GM19099 (cell line): ENCODE results near the gene MBD1.

Experiments
- POLR2A ChIP-seq: IDR thresholded peaks from 3 replicates; pipeline ENCODE4 v1.6.1; 2011; ENCODE audit warnings: low read depth; ENCODE audit not compliant: insufficient read length; ENCODE audit errors: extremely low read depth

Gene MBD1

DNA sequence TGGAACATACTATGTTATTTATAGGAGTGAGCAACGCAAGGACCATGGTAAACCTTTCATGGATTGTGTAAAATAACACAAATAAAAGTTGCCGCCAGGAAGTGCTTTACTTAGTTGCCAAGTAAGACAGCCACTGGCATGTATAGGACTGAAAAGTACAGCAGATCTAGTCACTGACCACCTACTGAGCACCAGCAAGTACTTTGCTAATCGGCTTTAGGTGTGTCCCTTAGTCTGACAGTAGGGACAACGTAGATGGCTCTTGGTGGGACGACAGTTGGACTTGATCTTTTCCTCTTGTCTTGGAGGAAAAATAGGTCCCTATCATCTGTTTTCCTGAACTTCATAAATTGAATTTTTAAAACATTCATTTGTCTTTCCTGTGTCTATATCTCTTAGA, 19.8 kb upstream of the MBD1 start:
- no peak for TF ChIP-seq POLR2A

DNA sequence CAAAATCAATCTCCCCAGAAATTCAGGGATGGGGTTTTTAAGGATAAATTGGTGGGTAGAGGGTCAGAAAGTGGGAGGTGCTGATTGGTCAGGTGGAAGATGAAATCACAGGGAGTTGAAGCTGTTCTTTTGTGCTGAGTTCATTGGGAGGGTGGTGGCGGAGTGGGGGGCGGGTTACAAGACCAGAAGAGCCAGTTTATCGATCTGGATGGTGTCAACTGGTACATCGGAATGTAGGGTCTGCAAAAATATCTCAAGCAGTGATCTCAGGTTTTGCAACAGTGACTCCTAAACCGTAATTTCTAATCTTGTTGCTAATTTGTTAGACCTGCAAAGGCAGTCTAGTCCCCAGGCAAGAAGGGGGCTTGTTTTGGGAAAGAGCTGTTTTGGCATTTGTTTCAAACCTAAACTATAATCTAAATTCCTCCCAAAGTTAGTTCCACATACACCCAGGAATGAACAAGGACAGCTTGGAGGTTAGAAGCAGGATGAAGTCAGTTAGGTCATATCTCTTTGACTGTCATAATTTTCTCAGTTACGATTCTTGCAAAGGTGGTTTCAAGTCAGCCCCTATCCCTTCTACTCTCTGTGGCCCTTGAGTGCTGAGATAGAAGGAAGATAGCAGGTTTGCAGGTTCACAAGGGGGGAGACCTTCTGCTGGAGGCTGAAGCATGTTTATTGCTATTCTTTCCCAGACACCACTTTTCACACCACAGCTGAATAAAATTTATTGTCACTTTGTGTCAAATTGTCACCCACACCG, 18.5 kb upstream of the MBD1 start:
- TF ChIP-seq POLR2A = no peak

DNA sequence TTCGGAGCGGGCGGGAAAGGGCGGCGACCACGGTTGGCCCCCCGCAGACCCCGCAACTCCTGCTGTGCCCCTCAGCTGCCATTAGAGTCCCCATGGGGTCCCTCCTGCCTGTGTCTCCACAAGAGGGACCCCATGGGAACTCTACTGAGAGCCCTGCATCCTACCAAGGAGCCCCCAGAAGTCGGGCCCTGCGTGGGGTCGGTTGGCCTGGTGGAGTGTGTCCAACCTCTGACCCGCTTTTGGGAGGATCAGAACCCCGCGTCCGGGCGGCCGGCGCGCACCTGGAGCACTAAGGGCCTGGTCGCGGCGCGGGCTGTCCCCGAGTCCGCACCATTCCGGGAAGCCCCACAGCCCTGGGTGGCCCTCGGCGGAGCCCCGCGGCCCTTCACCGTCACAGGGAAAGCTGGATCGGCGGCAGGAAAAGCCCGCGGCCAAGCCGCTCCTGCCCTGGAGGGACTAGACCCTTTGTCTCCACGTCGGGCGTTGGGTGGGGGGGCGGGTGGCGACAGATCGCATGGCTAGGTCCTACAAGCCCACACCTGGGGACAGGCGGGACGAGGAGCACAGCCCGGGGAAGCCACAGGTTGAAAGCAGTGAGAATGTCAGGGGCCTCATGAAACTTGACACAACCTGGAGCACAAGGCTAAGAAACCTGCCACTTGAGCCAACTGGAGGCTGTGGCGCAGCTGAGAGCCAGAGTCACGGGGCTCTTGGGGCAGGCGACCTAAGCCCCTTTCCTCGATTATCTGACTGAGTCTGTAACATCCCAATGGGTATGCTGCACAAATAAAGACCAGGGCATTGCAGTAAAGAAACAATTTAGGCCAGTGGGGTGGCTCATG, 17.3 kb upstream of the MBD1 start:
- no peak for TF ChIP-seq POLR2A

DNA sequence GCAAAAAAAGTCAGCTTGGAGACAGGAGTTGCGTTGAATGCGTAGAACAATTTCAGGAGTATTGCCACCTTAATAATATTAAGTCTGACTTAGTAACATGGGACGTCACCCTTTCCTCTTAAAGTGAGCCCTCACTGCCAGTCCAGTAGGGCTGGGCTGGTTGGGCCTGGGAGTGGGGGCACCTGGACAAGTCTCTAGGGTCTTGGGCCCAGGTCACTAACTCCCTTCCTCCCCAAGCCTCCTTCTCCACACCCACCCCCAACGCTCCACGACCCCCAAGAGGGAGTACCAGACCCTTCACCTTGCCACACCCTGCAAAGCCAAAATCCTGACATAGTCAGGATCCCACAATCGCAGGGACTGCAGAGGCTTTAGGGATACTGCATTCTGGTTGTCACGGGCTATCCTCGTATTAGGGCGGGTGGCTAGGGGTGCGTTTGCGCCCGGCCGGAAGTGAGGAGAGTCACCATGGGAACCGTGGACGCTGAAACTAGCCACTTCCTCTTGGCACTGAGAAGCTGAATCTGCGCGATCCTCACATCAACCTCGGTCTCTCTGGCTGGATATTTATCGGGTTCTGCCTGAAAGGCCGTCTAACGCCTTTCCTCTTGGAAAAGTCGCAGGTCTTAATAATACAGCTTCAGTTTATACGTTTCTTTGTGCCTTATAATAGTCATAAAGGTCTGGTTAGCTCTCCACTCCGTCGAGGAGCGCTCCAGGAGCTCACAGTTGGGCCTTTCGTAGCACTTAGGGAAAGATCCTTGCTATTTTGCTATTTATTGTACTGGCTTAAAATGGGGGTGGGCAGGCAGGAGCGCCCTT, 16.5 kb upstream of the MBD1 start:
- TF ChIP-seq POLR2A = no peak

DNA sequence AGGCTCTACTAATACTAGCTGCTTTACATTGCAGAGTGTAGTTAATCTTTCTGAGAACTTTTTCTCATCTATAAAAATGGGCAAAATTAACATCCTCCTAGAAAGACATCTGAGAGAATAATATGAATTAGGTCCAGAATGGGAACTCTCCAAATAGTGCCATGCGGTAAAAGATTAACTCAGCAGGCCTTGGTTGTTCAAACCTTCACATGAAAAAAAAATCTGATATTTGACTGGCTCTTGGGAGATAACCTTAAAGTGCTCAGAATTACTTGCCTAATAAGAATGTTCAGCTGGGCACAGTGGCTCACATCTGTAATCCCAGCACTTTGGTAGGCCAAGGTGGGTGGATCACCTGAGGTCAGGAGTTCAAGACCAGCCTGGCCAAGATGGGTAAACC, 11.7 kb upstream of the MBD1 start:
- TF ChIP-seq POLR2A = no peak

DNA sequence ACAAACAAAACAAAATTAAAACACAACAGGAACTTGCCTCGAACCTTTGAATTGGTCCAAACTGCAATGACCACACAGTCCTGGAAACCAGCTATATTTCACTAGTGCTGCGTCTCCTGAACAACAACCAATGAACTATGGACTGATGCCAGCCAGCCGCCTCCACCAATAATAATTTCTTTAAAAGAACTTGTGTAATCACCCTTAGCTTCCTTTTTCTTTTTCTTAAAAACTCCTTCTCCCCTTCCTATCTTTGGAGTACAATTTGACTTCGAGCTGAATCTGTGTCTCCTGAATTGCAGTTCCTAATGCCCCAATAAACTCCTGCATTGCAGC, 7.8 kb upstream of the MBD1 start:
- no peak for TF ChIP-seq POLR2A

DNA sequence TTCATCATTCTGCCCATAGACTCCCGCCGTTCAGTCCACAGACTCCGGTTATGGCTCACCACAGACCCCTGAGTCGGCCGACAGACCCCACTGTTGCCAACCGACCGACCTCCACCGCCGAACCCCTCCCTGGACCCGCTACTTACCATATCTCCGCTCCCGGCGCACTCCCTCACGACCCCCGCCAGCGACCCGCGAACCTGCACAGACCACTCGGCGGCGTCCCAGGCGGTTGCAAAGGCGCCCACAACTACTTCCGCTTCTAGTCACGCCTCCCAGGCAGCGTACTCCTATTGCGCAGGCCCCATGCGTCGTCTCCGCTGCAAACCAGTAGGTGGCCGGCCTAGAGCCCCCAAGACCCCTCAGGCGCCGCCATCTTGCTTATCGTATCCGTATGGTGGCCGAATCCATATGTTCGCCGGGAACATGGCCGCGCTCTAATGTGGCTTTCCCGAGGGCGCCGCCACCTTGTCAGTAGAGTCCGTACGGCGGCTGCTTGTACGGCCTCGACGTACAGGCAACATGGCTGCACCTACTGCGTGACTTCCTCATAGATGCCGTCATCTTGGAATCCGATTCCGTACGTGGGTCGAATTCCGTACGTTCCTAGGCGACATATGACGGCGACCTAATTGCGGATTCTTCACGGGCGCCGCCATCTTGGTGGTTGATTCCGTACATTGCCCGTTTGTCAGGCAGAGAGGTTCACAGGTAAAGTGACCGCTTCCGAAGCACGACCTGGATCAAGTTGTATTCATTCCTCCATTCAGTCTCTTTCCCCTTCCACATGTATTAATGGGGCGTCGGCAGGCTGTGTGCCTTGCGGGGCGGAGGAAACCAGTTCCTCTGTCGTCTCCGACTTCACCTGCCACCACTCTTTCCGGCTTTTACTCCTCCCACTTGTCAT, 6.4 kb upstream of the MBD1 start, which contains the start of gene CXXC1:
Gene CXXC1, minus strand, starts transcription at position 252 of the 907 bp plus-strand sequence. Its CDS starts 103 bp downstream, at position 149.
- TF ChIP-seq POLR2A = peak; percentile 76

DNA sequence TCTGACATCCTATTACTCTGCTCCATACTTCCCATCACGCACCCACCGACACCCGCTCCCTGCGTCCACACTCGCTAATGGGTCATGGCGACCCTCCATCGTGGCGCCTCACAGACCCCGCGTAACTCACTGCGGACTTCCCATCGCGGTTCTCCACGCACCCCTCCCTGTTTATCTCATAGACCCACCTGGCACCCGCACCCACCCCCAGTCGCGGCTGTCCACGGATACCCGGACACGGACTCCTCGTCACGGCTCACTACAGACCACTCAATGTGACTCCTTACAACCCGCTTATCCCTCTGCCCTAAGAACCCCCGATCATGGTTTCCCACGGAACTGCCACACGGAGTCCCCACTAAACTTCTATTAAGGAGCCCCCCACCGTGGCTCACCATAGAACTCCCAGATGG, 5.7 kb upstream of the MBD1 start:
- TF ChIP-seq POLR2A = no peak

DNA sequence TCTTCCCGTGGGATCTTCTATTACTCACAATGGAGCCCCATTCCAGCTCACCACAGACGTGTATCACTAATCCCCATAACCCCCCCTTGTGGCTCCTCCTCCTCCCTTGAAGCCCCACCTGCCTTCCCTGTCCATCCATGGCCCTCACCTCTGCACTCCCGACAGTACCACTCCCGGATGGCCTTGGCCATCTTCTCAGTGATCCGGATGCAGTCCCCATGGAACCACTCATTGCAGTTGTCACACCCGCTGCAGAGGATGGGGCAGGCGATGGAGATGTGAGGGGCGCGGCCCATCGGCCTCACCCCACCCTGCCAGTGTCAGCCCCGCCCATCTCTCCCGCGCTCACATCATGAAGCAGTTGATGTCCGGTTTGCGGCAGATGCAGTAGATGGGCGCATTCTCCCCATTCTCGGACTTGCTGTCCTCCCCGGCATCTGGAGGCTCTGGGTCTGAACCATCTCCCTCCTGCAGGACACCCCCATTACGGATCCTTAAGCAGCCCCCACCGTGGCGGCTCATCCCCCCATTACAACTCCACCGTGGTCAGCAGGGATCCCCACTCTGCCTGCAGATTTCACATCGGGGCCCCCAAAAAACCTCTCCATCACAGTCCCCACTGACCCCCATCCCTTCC, 5.2 kb upstream of the MBD1 start:
- no peak for TF ChIP-seq POLR2A

DNA sequence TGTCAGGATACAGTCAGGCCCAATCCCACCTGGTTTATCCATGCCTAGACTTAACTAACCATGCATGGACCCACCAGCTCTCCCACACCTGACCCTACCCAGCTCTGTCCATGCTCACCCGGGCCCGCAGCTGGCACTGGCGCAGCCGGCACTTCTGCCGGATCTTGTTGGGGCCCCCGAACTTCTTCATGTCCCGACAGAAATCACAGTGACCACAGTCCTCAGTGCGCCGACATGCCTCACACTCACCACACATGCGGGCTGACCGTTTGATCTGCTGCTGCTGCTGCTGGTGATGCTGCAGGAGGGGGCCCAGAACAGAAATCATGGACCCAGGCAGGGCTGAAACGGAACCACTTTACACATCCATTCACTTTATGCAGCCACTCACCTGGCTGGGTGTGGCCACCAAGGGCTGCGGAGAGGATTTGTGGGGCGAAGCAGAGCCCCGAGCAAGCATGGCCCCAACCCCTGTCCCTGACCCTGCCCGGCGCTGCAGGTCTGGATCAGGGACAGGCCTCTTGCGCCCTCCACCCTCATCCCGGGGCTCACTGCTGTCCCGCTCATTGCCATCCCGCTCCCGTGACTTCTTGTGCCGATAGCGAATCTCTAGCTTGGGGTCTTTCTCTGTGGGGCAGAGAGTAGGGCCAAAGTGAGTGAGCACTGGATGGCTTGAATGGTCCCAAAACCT, 4.5 kb upstream of the MBD1 start:
- TF ChIP-seq POLR2A = no peak

DNA sequence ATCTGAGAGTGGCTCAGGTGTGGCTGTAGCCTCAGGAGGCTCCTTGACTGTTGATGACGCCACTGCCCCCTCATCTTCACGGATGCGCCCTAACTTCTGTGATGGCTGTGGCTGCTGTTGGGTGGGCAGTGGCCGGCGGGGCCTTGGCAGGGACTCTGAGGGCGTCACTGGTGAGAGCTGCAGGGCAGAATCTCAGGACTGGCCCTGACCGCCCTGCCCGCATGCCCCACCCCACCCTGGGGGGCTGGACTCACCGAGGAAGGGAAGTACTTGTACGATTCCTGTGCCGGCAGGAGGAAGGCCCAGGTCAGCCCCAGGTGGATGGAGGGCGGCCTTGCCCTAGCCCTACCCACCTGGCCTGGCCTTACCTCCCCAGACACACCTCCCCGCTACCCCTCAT, 3.7 kb upstream of the MBD1 start:
- TF ChIP-seq POLR2A = no peak

DNA sequence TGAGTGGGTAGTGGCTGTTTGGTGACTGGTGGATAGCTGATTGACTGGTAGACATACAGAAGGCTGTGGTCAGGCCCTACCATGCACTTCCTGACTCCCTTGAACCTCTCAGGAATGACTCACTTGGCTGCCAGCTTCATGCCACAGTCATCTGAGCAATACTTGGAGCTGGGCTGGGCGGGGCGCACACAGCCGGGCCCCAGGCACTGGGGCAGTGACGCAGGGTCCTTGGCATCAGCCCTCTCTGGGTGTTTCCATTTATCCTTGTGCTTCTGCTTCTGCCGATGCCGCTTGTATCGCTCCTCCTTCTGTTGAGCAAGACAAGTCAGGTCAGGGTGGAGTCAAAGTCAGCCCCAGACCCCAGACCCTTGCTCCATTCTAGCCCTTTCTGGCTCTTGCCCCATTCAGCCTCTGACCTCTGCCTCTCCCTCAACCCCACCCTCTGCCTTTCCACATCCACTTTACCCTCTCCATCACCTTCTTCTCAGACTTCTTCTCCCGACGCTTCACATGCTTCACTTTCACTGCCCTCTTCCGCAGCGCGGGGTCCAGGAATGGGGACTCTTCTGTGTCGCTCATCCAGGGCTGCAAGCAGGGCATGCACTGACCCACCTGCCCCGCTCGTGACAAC, 3.0 kb upstream of the MBD1 start:
- TF ChIP-seq POLR2A = no peak
